Panc1 (cell line): ENCODE measurements around the gene PIK3R4. TPM values are rescaled to one million over a fixed set of nuclear protein-coding genes. Genes with fewer than 3 reads are reported as not detected.

ENCODE experiments used
- ATAC-seq: fragments of 200-7000 bp; cut with Tn5 transposase; 2 replicates; pipeline ENCODE4 v1.9.1; 2020; ENCODE audit warnings: mild to moderate bottlenecking, moderate library complexity
- BruUV-seq: library from RNA; stranded (reverse); fragments of 400-500 nt; replicated peaks from 2 replicates; lab custom pipeline; 2021; lab: Mats Ljungman, UMichigan
- CTCF ChIA-PET: fragments of 300-600 bp; sonication (Branson Sonifier 250); formaldehyde crosslinking; loops from one replicate; lab custom pipeline; 2022; ENCODE audit warnings: antibody characterized with exemption; lab: Charles Lee
- POLR2A ChIA-PET: fragments of 300-600 bp; sonication (Branson Sonifier 250); formaldehyde crosslinking; loops from one replicate; lab custom pipeline; 2022; ENCODE audit warnings: antibody characterized with exemption; lab: Charles Lee
- DNase-seq: peaks from one replicate; pipeline ENCODE4 v3.0.0-alpha.2; 2010; ENCODE audit warnings: low read depth, low spot score
- H3K27ac ChIP-seq: 2 replicates; pipeline ENCODE4 v1.5.1; 2011; ENCODE audit warnings: mild to moderate bottlenecking, low read length, inconsistent platforms
- H3K27me3 ChIP-seq: fragments of 200-500 bp; sonication (Bioruptor generic); 2 replicates; pipeline ENCODE4 v1.6.0; 2014; ENCODE audit warnings: low read length, inconsistent platforms; ENCODE audit not compliant: control insufficient read depth, insufficient read depth
- H3K36me3 ChIP-seq: fragments of 200-500 bp; sonication (Bioruptor generic); 2 replicates; pipeline ENCODE4 v1.5.1; 2014; ENCODE audit warnings: inconsistent platforms, mild to moderate bottlenecking, low read length, moderate library complexity; ENCODE audit not compliant: control insufficient read depth, insufficient read depth
- H3K4me1 ChIP-seq: 2 replicates; pipeline ENCODE4 v1.5.1; 2011; ENCODE audit warnings: inconsistent platforms, mild to moderate bottlenecking, low read length, moderate library complexity; ENCODE audit not compliant: control insufficient read depth, insufficient read depth
- H3K4me3 ChIP-seq, 2 experiments: 2 replicates each; pipeline ENCODE4 v1.5.1; 2011 to 2012; ENCODE audit warnings: low read depth in 2 of 2, low read length in 2 of 2, mild to moderate bottlenecking in 2 of 2, inconsistent platforms in 1 of 2, moderate library complexity in 1 of 2
- H3K9me3 ChIP-seq: fragments of 200-500 bp; sonication (Bioruptor generic); 2 replicates; pipeline ENCODE4 v1.5.1; 2014; ENCODE audit warnings: low read depth, mild to moderate bottlenecking, inconsistent platforms, low read length, moderate library complexity; ENCODE audit not compliant: control insufficient read depth, insufficient read depth
- POLR2AphosphoS5 ChIP-seq: IDR thresholded peaks from 2 replicates; pipeline ENCODE4 v1.6.1; 2012; ENCODE audit warnings: mild to moderate bottlenecking, low read depth, low read length, moderate library complexity
- SIN3A ChIP-seq: IDR thresholded peaks from 2 replicates; pipeline ENCODE4 v1.6.1; 2012; ENCODE audit warnings: low read depth, mild to moderate bottlenecking, low read length, moderate library complexity, borderline replicate concordance; ENCODE audit not compliant: insufficient read depth
- TCF7L2 ChIP-seq: IDR thresholded peaks from 2 replicates; pipeline ENCODE4 v1.6.1; 2011; ENCODE audit warnings: mild to moderate bottlenecking, low read depth, low read length, inconsistent platforms
- in situ Hi-C: cut with HindIII; loops from 2 replicates; pipeline ENCODE4 v1.10.0; 2016; ENCODE audit warnings: low sequenced_read_pairs, low pct_unique_long_range_greater_than_20kb
- intact Hi-C: fragments of 100-400 bp; cut with micrococcal nuclease; formaldehyde crosslinking; loops from one replicate; pipeline ENCODE4 v1.10.0; 2022; ENCODE audit not compliant: unreplicated experiment
- total RNA-seq: library from RNA; stranded (reverse); gene quantifications from one replicate; pipeline ENCODE4 v1.2.1, GENCODE V29; 2021; ENCODE audit not compliant: unreplicated experiment
- TF ChIP-seq, protein P1 (sequence below): fragments of 450-650 bp; IDR thresholded peaks from 2 replicates; pipeline ENCODE4 v1.5.1; 2017; ENCODE audit warnings: mild to moderate bottlenecking
- TF ChIP-seq, protein P2 (sequence below), 2 experiments: IDR thresholded peaks; 2 replicates each; pipeline ENCODE4 v1.6.1; 2011 to 2012; ENCODE audit warnings: low read depth in 2 of 2, control low read depth in 1 of 2, low read length in 1 of 2, mild to moderate bottlenecking in 1 of 2, moderate library complexity in 1 of 2; ENCODE audit not compliant: insufficient read depth in 1 of 2

The PIK3R4 gene
- total RNA-seq, 1 experiment from 2014 or later = 26.1 TPM

DNA sequence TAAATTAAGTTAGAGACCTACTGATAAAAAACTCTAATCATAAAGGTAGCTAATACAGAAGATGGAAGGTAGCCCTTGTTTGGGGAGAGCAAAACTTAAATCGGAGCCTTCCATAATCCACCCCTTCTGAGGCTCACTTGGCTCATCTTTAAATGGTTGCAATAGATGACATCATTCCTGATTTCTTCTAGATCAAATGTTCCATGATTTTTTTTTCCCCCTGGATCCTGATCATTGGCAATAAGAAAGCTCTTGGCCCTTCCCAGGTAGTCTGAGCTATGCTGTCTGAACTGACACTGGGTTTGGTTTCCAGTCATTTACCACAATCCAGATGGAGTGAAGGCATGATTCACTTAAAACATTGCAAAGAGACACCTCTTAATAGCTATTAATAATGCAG lies 92.5 kb downstream of the PIK3R4 start:
- Histone ChIP-seq H3K4me3 (no peak overlapping the region), H3K36me3 (no peaks in the 10 kb centered on the region), H3K27ac (no peak overlapping the region), H3K9me3 (no peaks in the 10 kb centered on the region), H3K4me1 (no peaks in the 10 kb centered on the region), H3K27me3 (peaks cover 2% of the 10 kb centered on the region; the same call in 1 of the 2 replicates)
- DNase-seq (no peak), ATAC-seq (no peak)
- TF ChIP-seq TCF7L2 (no peak), POLR2AphosphoS5 (no peak), SIN3A (no peak)
- TF ChIP-seq, protein P1, sequence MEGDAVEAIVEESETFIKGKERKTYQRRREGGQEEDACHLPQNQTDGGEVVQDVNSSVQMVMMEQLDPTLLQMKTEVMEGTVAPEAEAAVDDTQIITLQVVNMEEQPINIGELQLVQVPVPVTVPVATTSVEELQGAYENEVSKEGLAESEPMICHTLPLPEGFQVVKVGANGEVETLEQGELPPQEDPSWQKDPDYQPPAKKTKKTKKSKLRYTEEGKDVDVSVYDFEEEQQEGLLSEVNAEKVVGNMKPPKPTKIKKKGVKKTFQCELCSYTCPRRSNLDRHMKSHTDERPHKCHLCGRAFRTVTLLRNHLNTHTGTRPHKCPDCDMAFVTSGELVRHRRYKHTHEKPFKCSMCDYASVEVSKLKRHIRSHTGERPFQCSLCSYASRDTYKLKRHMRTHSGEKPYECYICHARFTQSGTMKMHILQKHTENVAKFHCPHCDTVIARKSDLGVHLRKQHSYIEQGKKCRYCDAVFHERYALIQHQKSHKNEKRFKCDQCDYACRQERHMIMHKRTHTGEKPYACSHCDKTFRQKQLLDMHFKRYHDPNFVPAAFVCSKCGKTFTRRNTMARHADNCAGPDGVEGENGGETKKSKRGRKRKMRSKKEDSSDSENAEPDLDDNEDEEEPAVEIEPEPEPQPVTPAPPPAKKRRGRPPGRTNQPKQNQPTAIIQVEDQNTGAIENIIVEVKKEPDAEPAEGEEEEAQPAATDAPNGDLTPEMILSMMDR = no peak
- TF ChIP-seq, protein P2, sequence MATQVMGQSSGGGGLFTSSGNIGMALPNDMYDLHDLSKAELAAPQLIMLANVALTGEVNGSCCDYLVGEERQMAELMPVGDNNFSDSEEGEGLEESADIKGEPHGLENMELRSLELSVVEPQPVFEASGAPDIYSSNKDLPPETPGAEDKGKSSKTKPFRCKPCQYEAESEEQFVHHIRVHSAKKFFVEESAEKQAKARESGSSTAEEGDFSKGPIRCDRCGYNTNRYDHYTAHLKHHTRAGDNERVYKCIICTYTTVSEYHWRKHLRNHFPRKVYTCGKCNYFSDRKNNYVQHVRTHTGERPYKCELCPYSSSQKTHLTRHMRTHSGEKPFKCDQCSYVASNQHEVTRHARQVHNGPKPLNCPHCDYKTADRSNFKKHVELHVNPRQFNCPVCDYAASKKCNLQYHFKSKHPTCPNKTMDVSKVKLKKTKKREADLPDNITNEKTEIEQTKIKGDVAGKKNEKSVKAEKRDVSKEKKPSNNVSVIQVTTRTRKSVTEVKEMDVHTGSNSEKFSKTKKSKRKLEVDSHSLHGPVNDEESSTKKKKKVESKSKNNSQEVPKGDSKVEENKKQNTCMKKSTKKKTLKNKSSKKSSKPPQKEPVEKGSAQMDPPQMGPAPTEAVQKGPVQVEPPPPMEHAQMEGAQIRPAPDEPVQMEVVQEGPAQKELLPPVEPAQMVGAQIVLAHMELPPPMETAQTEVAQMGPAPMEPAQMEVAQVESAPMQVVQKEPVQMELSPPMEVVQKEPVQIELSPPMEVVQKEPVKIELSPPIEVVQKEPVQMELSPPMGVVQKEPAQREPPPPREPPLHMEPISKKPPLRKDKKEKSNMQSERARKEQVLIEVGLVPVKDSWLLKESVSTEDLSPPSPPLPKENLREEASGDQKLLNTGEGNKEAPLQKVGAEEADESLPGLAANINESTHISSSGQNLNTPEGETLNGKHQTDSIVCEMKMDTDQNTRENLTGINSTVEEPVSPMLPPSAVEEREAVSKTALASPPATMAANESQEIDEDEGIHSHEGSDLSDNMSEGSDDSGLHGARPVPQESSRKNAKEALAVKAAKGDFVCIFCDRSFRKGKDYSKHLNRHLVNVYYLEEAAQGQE (IDR thresholded peaks at IDR 0.05; ENCODE audit: insufficient read depth in 1 of 2, low read depth in 2 of 2, low read length in 1 of 2) = no peak
- CTCF ChIA-PET = no interaction called here
- intact Hi-C loops (no loop called here), in situ Hi-C loops (no loop called here)
- no TSS peak for BruUV-seq
- POLR2A ChIA-PET = no interaction called here

DNA sequence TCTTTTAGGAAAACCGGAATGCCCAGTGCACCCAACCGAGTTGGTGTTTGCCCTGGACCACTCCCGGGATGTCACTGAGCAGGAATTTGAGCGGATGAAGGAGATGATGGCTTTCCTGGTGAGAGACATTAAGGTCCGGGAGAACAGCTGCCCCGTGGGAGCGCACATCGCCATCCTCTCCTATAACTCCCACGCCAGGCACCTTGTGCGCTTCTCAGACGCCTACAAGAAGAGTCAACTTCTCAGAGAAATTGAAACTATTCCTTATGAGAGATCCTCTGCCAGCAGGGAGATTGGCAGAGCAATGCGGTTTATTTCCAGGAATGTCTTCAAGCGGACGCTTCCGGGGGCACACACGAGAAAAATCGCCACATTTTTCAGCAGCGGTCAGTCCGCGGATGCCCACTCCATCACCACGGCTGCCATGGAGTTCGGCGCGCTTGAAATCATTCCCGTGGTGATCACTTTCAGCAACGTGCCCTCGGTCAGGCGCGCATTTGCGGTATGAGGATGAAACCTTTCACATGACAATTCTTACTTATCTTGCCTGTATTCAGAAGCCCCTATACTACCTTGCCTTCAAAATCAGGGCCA lies 97.5 kb downstream of the PIK3R4 start:
- POLR2A ChIA-PET = interaction anchor here (0.7 kb wide), 1 partner anchor 537 kb away, joined by 3 read pairs; no protein-coding TSS in a partner anchor
- intact Hi-C loops = no loop called here

DNA sequence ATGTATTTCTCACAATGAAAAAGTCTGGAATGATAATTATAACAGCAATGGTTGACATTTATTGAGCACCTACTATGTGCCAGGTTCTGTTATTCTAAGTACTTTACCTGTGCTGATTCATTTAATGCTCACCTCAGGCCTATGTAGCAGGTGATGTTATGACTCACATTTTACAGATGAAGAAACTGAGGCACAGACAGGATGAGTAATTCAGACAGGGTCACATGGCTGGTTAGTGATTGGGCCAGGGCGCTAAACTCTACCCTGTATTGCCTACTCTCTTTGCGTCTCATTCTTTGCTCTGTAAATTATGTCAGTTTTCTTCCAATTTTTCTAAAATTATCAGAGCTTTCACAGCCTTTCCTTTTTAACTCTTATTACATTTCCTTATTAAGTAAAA lies 98.3 kb downstream of the PIK3R4 start:
- ChIA-PET CTCF (interaction anchor here (0.7 kb wide), 1 partner anchor 467 kb away, joined by 4 read pairs; no protein-coding TSS in a partner anchor), POLR2A (no interaction called here)
- TF ChIP-seq, protein P2 (IDR thresholded peaks at IDR 0.05; ENCODE audit: insufficient read depth in 1 of 2, low read depth in 2 of 2, low read length in 1 of 2) = no peak
- TF ChIP-seq TCF7L2 (no peak), POLR2AphosphoS5 (no peak), SIN3A (no peak)
- TF ChIP-seq, protein P1 = no peak
- no peak overlapping the region for H3K27ac ChIP-seq
- H3K9me3 ChIP-seq = no peaks in the 10 kb centered on the region
- no peaks in the 10 kb centered on the region for H3K4me1 ChIP-seq
- no TSS peak for BruUV-seq
- no peak for ATAC-seq
- H3K27me3 ChIP-seq = 0 out of 2 replicates have a peak, but pooled peaks cover 2% of the 10 kb centered on the region
- no peak overlapping the region for H3K4me3 ChIP-seq
- intact Hi-C loops = no loop called here
- in situ Hi-C loops = no loop called here
- H3K36me3 ChIP-seq = no peaks in the 10 kb centered on the region
- no peak for DNase-seq

More for the DNA sequence above, 97.5 kb downstream of the PIK3R4 start:
- Histone ChIP-seq H3K4me3 (no peak overlapping the region), H3K4me1 (no peaks in the 10 kb centered on the region), H3K9me3 (no peaks in the 10 kb centered on the region), H3K36me3 (no peaks in the 10 kb centered on the region), H3K27ac (no peak overlapping the region), H3K27me3 (peaks cover 4% of the 10 kb centered on the region; the same call in 1 of the 2 replicates)
- CTCF ChIA-PET = interaction anchor here (0.7 kb wide), 1 partner anchor 466 kb away, joined by 4 read pairs; no protein-coding TSS in a partner anchor
- TF ChIP-seq POLR2AphosphoS5 (no peak), TCF7L2 (no peak)
- no peak for DNase-seq
- in situ Hi-C loops = no loop called here
- BruUV-seq = no TSS peak
- no peak for ATAC-seq
